Erythroblast (primary cell): ENCODE results near the gene COL4A2.

Source experiments
- GATA1 ChIP-seq: IDR thresholded peaks from 2 replicates; pipeline ENCODE4 v1.6.1; 2011; ENCODE audit warnings: low read depth, mild to moderate bottlenecking, control low read depth, low read length, moderate library complexity
- POLR2A ChIP-seq: IDR thresholded peaks from 2 replicates; pipeline ENCODE4 v1.6.1; 2011; ENCODE audit warnings: mild to moderate bottlenecking, low read length

DNA sequence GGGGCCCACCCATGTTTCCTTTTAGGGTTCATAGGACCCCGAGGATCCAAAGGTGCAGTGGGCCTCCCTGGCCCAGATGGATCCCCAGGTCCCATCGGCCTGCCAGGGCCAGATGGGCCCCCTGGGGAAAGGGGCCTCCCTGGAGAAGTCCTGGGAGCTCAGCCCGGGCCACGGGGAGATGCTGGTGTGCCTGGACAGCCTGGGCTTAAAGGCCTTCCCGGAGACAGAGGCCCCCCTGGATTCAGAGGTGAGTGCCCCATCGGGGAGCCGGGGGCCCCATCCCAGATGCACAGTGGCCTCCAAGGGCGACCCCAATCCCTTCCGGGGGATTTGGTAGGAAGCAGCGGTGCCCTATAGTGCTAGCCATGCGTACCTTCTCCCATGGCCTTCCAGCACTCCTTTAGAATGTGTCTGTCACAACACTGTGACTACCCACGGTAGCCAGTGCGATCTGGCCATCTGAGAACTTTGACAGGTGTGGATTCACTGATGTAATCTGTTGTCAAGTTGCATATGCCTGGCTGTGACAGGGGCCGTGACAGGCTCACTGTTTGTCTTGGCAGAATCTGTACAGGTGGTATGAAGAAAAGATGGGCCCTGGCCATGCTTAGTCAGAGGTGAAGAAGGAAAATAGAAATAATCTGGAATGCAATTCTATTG, 165.9 kb downstream of the COL4A2 start:
- TF ChIP-seq POLR2A (no peak), GATA1 (no peak)
